Gastrocnemius medialis (tissue), 4 donors: Measurements from ENCODE around the gene NLGN4X.

Experiments
- POLR2A ChIP-seq, 2 donors: fragments of 450-650 bp; IDR thresholded peaks; one replicate each; pipeline ENCODE4 v1.6.1; 2017; ENCODE audit warnings: antibody characterized with exemption in 2 of 2, mild to moderate bottlenecking in 2 of 2, moderate library complexity in 2 of 2
- TF ChIP-seq, protein P1 (sequence below), 5 experiments: fragments of 450-650 bp in 3 of 5; fragments of 200-600 bp in 2 of 5; sonication (generic) in 2 of 5; IDR thresholded peaks in 4 of 5; conservative IDR thresholded peaks in 1 of 5; 1 replicate in 4 of 5; 2 replicates in 1 of 5; pipeline ENCODE4 v1.5.1; 2016 to 2019; ENCODE audit warnings: antibody characterized with exemption in 5 of 5, mild to moderate bottlenecking in 3 of 5, moderate library complexity in 3 of 5

DNA sequence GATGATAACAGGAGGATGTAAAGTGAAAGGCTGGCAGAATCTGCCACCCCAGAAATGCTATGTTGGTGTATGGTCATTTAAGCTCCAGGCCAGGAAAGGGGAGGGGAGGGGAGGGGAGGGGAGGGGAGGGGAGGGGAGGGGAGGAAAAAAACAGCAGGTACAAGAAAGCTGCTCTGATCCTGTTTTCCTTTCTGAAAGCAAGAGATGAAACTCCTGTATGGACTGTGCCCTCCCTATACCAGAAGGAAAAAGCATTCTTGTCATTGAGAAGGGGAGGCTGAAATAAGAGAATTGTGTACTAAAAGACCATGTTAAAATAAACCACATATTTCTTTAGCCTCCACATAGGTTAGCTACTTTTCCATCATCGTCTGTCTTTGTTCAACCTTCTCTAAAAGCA, 179.5 kb downstream of the NLGN4X start:
- TF ChIP-seq, protein P1, sequence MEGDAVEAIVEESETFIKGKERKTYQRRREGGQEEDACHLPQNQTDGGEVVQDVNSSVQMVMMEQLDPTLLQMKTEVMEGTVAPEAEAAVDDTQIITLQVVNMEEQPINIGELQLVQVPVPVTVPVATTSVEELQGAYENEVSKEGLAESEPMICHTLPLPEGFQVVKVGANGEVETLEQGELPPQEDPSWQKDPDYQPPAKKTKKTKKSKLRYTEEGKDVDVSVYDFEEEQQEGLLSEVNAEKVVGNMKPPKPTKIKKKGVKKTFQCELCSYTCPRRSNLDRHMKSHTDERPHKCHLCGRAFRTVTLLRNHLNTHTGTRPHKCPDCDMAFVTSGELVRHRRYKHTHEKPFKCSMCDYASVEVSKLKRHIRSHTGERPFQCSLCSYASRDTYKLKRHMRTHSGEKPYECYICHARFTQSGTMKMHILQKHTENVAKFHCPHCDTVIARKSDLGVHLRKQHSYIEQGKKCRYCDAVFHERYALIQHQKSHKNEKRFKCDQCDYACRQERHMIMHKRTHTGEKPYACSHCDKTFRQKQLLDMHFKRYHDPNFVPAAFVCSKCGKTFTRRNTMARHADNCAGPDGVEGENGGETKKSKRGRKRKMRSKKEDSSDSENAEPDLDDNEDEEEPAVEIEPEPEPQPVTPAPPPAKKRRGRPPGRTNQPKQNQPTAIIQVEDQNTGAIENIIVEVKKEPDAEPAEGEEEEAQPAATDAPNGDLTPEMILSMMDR (IDR thresholded peaks at IDR 0.05 in 4 of 5, conservative IDR thresholded peaks at IDR 0.05 in 1 of 5): no peak
- TF ChIP-seq POLR2A (IDR thresholded peaks at IDR 0.05): no peak
